GM18858 (cell line): ENCODE measurements around the gene TMEM38A.
"Not testable (repeated sequence)": the region's sequence is repeated elsewhere in the genome, so short reads cannot be mapped to it uniquely, and the experiment has no call there.

ENCODE experiments used
- ATAC-seq: cut with Tn5 transposase; IDR thresholded peaks from one replicate; pipeline ENCODE4 v1.9.1; 2021; ENCODE audit not compliant: unreplicated experiment

Gene TMEM38A

GRCh38 chr19:16673231-16673630 lies 12.3 kb downstream of the TMEM38A start:
- no peak for ATAC-seq

DNA sequence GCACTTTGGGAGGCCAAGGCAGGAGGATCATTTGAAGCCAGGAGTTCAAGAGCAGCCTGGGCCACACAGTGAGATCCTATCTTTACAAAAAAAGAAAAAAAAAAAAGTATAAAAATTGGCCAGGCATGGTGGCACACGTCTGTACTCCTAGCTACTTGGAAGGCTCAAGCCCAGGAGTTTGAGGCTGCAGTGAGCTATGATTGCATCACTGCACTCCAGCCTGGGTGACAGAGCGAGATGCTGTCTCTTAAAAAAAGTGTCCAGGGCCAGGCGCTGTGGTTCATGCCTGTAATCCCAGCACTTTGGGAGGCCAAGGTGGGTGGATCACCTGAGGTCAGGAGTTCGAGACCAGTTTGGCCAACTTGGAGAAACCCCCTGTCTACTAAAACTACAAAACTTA lies 12.9 kb downstream of the TMEM38A start:
- not testable (repeated sequence) for ATAC-seq

DNA sequence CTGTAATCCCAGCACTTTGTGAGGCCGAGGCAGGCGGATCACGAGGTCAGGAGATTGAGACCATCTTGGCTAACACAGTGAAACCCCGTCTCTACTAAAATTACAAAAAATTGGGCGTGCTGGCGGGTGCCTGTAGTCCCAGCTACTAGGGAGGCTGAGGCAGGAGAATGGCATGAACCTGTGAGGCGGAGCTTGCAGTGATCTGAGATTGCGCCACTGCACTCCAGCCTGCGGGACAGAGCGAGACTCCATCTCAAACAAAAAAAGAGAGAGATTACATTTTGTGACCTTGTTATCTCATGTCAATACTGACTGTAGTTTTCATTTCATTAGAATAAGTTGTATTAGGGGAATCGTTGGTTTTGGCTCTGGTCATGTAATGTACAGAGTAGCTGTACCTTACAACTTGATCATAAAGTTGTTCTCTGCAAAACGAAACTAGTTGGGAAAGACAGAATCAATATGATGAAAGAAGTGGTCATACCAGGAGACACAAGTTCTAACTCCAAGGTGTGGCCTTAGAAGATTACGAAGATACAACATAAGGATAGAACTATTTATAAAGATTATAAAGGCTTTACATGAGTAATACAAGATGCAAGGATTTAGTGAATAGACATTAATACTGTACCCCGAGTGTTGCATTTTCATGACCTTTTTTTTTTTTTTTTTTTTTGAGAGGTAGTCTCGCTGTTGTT lies 15.3 kb downstream of the TMEM38A start:
- no peak for ATAC-seq

- no peak for ATAC-seq
Observed at GRCh38 chr19:16677055-16677454, 16.1 kb downstream of the TMEM38A start.

DNA sequence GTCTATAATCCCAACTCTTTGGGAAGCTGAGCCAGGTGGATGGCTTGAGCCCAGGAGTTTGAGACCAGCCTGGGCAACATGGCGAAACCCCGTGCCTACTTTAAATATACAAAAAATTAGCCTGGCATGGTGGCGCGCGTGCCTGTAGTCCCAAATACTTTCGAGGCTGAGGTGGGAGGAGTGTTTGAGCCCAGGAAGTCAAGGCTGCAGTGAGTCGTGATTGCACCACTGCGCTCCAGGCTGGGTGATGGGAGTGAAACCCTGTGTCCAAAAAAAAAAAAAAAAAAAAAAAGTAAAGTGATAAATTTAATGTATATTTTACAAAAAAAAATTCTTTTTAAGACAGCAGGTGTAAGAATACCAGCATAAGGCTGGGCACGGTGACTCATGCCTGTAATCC lies 17.6 kb downstream of the TMEM38A start:
- ATAC-seq: no peak

DNA sequence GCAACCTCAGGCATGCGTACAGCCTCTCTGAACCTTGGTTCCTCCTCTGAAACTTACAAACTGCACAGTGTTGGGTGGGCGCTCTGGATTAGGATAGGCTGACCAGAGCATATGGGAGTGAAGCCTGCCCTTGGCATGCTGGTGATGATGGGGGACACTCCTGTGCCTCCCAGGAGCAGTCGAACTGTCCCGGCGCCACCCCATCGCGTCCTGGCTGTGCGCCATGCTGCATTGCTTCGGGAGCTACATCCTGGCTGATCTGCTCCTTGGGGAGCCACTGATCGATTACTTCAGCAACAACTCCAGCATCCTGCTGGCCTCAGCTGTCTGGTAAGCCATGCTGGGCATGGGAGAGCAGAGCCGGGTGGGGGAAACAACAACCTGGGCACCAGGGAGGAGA lies 18.9 kb downstream of the TMEM38A start:
- ATAC-seq: no peak

GRCh38 chr19:16682539-16682938 lies 21.6 kb downstream of the TMEM38A start:
- no peak for ATAC-seq

- no peak for ATAC-seq
Observed at GRCh38 chr19:16684216-16684615, 23.3 kb downstream of the TMEM38A start.

DNA sequence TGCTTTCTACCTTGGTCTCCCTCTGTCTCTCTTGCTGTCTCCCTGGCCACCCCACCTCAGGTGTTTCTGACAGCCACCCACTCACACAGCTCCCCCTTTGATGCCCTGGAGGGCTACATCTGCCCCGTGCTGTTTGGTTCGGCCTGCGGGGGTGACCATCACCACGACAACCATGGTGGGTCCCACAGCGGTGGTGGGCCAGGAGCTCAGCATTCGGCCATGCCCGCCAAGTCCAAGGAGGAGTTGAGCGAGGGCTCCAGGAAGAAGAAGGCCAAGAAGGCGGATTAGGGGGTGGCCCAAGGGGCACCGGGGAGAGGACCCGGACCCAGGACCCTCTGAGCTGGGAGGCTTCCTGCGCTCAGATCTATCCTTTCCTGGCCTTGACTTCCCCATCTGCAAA lies 27.1 kb downstream of the TMEM38A start:
- ATAC-seq: no peak

- no peak for ATAC-seq
Observed at GRCh38 chr19:16698914-16699313, 38.0 kb downstream of the TMEM38A start.

- ATAC-seq: no peak
Observed at GRCh38 chr19:16702123-16702522, 41.2 kb downstream of the TMEM38A start.

DNA sequence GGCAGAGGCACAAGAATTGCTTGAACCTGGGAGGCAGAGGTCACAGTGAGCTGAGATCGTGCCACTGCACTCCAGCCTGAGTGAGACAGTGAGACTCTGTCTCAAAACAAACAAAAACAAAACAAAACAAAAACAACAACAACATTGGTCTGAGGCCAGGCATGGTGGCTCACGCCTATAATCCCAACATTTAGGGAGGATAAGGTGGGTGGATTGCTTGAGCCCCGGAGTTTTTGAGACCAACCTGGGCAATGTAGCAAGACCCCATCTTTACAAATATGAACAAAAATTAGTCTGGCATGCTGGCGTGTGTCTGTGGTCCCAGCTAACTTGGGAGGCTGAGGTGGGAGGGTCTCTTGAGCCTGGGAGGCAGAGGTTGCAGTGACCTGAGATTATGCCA lies 42.7 kb downstream of the TMEM38A start:
- no peak for ATAC-seq

DNA sequence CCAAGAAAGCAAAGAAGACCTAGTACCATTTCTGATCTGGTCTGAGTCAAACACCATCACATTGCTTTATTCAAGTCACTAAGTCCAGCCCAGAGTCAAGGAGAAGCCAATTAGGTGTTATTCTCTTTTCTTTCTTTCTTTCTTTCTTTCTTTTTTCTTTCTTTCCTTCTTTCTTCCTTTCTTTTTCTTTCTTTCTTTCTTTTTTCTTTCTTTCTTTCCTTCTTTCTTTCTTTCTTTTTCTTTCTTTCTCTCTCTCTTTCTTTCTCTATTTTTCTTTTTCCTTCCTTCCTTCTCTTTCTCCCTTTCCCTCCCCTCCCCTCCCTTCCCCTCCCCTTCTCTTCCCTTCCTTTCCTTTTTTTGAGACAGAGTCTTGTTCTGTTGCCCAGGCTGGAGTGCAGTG lies 49.9 kb downstream of the TMEM38A start:
- not testable (repeated sequence) for ATAC-seq

GRCh38 chr19:16712295-16712694 lies 51.4 kb downstream of the TMEM38A start:
- not testable (repeated sequence) for ATAC-seq

GRCh38 chr19:16714702-16715287 lies 53.9 kb downstream of the TMEM38A start:
- ATAC-seq: no peak

- ATAC-seq: no peak
Observed at GRCh38 chr19:16715611-16716010, 54.7 kb downstream of the TMEM38A start.

- ATAC-seq: no peak
Observed at GRCh38 chr19:16721051-16721450, 60.1 kb downstream of the TMEM38A start.

DNA sequence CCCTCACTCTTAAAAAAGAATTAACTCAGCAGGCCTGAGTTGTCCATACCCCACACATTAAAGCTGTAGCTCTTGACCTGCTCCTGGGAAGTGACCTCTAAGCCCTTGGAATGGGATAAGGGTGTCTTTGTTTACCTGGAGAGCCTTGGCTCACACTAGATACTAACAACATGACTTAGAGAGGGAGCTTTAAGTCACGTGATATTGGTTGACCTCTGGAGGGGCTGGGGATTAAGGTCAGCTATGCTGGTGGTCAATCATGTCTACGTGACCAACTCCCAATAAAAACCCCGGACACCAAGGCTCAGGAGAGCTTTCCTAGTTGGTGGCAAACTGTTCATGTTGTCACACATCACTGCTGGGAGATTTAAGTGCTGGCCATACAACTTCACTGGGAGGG lies 61.7 kb downstream of the TMEM38A start:
- ATAC-seq: no peak

DNA sequence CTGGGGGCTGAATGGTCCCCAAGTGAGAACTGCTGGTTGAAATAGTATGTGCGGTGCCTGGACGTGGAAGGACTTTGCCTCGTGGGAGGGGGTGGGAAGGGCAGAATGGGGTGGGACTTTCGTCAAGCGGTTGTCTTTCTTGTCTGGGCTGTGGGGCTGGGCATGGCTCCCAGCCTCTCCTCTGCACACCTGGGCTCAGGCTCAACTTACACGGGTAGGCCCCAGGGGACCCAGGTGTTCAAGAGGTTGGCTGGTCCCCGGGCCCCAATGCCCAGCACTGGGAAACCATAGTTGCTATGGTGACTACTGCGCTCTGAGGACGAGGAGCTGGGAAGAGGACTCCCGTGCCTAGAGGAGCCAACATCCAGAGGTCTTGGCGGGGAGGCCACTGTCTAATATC lies 66.0 kb downstream of the TMEM38A start:
- ATAC-seq: no peak

- ATAC-seq: not testable (repeated sequence)
Observed at GRCh38 chr19:16735650-16736266, 74.8 kb downstream of the TMEM38A start.

GRCh38 chr19:16736709-16737108 lies 75.8 kb downstream of the TMEM38A start:
- no peak for ATAC-seq

- no peak for ATAC-seq
Observed at GRCh38 chr19:16737911-16738310, 77.0 kb downstream of the TMEM38A start.
